Iris pigment epithelial cell (primary cell): Measurements from ENCODE around the gene HABP2.

Experiments used
- DNase-seq: peaks from one replicate; pipeline ENCODE4 v3.0.0-alpha.2; 2011; ENCODE audit warnings: low read depth

The HABP2 gene

DNA sequence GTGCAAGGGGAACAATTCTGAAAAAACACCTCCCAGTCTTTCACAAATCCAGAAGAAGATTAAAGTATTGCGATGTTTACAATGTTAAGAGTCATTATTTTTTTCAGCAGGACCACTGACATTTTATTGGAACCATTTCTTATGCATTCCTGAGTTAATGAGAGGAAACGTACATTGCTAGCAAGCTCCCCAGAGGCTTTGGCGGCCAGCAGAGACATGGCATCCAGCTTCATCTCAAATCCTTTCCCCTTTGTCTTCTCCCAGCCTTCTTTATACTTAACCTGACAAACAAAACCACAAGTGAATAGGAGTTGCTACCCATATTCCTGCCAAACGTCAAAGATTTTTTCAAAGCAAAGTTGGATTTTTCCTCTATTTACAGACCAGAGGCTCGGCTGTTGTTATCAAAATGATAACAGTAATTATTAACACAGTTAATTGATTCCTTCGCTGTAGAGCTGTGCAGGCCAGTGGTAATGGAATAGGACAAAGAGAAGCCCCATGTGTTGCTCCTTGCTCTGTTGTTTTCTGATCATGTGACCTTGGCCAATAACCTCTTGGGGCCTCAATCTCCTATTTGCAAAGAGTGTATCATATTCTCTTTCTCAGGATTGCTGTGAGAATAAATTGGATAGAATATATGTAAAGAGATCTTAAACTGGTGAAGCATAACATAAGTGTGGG, 79.0 kb downstream of the HABP2 start:
- no peak for DNase-seq
